NCI-H226 (cell line): ENCODE results near the gene FEM1C.
A peak's percentile ranks its signal among the peaks of the same experiment; 100 is the strongest.

Experiments
- DNase-seq: peaks from one replicate; pipeline ENCODE4 v3.0.0-alpha.2; 2015

The FEM1C gene

GRCh38 chr5:115544436-115545350 lies at the start of gene FEM1C:
TSS of gene FEM1C (minus strand) at chr5:115544775. CDS start at chr5:115543493, 1,282 bp downstream.
- DNase-seq = peak; percentile 96

GRCh38 chr5:115589043-115589442 lies 44.5 kb upstream of the FEM1C start:
- DNase-seq = no peak

- DNase-seq = no peak
Measured at GRCh38 chr5:115588640-115589039, 44.1 kb upstream of the FEM1C start.

- no peak for DNase-seq
Measured at GRCh38 chr5:115586525-115587146, 42.1 kb upstream of the FEM1C start.

- DNase-seq = no peak
Measured at GRCh38 chr5:115585265-115585664, 40.7 kb upstream of the FEM1C start.

GRCh38 chr5:115584501-115584900 lies 39.9 kb upstream of the FEM1C start:
- DNase-seq = no peak

- DNase-seq = peak; percentile 84
Measured at GRCh38 chr5:115583474-115583873, 38.9 kb upstream of the FEM1C start.

- DNase-seq = no peak
Measured at GRCh38 chr5:115580941-115581340, 36.4 kb upstream of the FEM1C start.

GRCh38 chr5:115579747-115580173 lies 35.2 kb upstream of the FEM1C start:
- no peak for DNase-seq

GRCh38 chr5:115579216-115579615 lies 34.6 kb upstream of the FEM1C start:
- no peak for DNase-seq

- no peak for DNase-seq
Measured at GRCh38 chr5:115578657-115579056, 34.1 kb upstream of the FEM1C start.

- no peak for DNase-seq
Measured at GRCh38 chr5:115577741-115578140, 33.2 kb upstream of the FEM1C start.

GRCh38 chr5:115577329-115577728 lies 32.8 kb upstream of the FEM1C start:
- DNase-seq = no peak

GRCh38 chr5:115575167-115576070 lies 30.8 kb upstream of the FEM1C start:
- peak; percentile 41 for DNase-seq

GRCh38 chr5:115573133-115573532 lies 28.6 kb upstream of the FEM1C start:
- peak; percentile 80 for DNase-seq

- DNase-seq = no peak
Measured at GRCh38 chr5:115571441-115571878, 26.9 kb upstream of the FEM1C start.

- DNase-seq = no peak
Measured at GRCh38 chr5:115568668-115569067, 24.1 kb upstream of the FEM1C start.

GRCh38 chr5:115565233-115565632 lies 20.7 kb upstream of the FEM1C start:
- no peak for DNase-seq

- DNase-seq = no peak
Measured at GRCh38 chr5:115561176-115561575, 16.6 kb upstream of the FEM1C start.

- no peak for DNase-seq
Measured at GRCh38 chr5:115559524-115559923, 14.9 kb upstream of the FEM1C start.

GRCh38 chr5:115558388-115558956 lies 13.9 kb upstream of the FEM1C start:
- DNase-seq = no peak

GRCh38 chr5:115557667-115558387 lies 13.3 kb upstream of the FEM1C start:
- DNase-seq = no peak
